Urothelium cell line (cell line): ENCODE measurements around the gene RNF169.

Experiments
- DNase-seq: peaks from one replicate; pipeline ENCODE4 v3.0.0; 2011; ENCODE audit warnings: low spot score, mixed read lengths
- FAIRE-seq: peaks from 2 replicates; lab custom pipeline; 2011; peaks lifted over from hg19 to GRCh38; lab: Jason Lieb, UNC

Gene RNF169, protein sequence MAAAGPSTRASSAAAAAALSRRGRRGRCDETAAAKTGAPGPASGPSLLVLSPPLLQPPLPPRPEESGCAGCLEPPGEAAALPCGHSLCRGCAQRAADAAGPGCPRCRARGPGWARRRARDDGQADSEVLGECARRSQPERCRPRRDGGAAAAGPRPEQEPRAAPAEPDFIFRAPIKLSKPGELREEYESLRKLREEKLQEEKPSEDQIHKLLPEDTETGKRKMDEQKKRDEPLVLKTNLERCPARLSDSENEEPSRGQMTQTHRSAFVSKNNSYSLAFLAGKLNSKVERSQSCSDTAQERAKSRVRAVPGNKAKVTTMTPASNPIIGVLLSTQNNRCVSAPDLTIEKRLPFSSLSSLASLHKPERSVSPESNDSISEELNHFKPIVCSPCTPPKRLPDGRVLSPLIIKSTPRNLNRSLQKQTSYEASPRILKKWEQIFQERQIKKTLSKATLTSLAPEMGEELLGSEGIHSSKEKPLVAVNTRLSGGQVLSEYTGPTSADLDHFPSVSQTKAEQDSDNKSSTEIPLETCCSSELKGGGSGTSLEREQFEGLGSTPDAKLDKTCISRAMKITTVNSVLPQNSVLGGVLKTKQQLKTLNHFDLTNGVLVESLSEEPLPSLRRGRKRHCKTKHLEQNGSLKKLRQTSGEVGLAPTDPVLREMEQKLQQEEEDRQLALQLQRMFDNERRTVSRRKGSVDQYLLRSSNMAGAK

DNA sequence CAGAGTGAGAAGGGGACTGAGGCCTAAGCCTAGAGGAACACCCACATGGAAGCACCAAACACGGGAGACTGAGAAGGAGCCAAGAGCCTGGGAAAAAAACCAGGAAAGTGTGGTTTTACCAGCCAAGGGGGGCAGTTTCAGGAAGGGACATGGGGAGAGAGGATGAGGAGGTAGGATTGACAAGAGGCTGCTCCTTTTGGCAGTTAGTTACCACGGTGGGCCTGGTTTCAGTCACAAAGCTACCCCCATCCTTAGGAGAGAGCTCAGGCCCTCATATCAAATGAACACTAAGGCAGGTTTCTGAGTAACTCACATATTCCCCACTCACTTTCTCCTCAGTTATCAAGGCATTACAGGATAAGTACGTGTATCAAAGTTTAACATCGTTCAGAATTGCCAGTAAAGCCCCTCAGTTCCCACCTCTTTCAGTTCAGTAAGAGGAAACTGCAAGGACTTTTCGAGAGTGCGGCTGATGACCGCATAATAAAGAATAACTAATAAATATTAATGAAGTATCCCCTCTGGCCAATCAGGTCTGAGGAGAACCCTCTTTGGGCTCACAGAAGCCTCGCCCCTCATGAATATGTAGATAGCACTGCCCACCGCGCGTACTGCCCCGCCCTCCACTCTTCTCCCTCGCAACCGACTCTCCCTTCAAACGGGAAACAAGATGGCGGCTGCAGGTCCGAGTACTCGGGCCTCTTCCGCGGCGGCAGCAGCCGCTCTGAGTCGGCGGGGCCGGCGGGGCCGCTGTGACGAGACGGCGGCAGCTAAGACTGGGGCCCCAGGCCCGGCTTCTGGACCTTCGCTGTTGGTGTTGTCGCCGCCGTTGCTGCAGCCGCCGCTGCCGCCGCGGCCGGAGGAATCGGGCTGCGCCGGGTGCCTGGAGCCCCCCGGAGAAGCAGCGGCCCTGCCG, at the start of gene RNF169:
RNF169 (plus strand) TSS at position 639 of the 916 bp plus-strand sequence; CDS start at position 671, 32 bp downstream.
- DNase-seq, result peak; percentile 97
- no peak for FAIRE-seq

DNA sequence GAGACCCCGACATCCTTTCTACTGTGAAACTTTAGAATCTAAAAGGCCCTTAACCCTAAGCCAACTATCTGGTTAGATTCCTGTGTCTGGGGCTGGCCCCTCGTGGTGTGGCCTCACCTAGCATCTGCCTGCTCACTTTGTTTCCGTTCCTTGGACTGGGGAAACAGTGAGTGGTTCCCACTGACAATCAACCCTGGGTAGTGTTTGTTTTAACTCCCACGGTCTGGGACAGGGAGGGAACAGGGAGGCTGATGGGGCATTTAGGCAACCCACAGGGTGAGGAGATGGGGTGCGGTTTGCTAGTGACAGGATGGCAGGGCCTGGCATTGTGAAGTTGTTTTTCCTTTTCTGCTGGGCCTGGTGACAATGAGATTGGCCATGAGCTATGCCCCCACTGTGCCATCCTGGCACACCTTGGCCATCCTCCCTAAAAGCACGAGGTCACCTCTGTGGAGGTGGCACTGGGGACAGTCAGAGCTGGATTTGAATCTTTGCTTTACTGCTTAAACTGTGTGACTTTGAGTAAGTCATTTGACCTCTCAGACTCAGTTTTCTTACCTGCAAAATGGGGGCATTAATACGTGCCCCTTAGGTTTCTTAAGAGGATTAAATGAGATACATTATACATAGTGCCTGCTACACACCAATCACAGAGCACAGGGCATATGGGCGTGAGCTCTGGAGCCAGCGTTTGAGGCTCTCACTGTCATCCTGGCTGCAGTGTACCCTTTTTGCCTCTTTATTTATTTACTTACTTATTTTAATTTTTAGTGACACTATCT, 48.8 kb upstream of the RNF169 start:
- DNase-seq, result no peak

DNA sequence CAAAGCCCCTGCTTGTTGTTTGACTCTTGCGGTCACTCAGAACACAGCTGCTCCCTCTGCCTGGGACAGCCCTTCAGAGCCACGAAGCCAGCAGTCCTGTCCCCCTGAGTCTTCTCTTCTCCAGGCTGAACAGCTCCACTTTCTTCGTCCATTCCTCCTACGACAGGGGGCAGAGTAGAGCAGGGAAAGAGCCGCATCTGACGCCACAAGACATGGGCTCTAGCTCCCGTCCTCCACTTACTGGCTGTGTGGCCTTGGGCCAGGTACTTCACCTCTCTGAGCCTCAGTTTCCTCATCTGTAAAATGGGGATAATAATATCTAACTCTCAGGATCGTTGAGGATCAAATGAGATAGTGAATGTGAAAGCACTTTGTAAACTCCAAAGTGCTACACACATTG, 47.3 kb upstream of the RNF169 start:
- FAIRE-seq (no peak), DNase-seq (no peak)

More for the DNA sequence above, 48.8 kb upstream of the RNF169 start:
- FAIRE-seq, result no peak

DNA sequence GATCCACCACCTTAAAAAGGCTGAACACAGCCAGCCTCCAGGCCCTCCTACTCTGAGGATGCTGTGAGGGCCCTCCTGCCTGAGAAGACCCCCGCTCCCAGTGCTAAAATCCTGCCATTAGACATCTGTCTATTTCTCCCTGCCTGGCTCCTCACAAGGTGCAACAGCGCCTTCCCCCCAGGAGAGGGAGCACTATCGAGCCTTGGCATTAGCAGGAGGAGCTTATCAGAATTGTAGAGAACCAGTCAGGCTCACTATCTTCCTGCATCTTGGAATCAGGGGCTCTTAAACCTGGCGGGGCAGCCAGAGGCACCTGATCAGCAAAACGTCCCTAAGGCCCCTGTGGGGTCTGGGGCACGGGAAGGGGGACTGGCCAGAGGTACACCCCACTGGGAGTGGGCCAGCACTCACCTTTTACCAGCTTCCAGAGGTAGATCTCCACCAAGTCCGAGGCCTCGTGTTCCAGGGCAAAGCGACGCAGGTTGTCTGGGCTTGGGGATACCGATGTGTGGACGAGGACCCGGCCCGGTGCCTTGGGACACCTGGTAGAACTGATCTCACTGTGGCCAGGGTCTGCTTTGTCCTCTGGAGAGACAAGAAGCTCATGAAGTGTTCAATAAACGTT, 46.2 kb upstream of the RNF169 start:
- FAIRE-seq (no peak), DNase-seq (peak; percentile 78)

DNA sequence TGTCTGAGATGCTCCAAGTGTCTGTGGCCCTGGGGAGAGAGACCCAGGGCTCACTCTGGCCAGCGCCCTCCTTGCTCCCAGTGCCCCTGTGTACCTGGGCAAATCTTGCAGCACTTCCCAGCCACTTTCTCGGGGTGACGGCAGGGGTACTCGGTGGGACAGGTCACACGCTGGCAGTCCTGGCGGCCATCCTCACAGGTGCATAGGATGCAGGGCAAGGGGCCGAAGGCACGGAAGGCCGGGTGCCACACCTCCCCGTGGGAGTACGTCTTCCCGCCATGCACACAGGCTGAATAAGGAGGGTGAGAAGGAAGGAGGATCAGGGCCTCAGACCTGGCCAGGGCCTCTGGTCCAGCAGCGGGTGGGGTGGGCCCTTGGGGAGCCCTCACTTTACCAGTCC, 45.4 kb upstream of the RNF169 start:
- FAIRE-seq (no peak), DNase-seq (no peak)

DNA sequence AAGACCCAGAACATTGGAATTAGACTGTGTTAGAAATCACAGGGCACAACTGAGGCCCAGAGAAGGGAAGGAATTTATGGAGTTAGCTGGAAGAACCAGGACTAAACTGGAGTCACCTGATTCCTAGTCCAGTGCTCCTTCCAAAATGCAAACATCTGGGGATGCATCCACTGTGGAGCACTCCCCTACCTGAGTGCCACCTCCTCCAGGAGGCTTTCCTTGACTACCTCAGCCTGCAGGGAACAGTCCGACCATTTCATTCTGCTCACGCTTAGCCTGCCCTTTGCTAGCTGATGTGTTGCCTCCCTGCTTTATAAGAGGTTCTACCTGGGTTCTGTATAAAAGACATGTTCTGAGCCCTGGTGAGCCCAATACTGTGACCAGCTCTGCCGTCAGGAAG, 41.5 kb upstream of the RNF169 start:
- FAIRE-seq (no peak), DNase-seq (no peak)

DNA sequence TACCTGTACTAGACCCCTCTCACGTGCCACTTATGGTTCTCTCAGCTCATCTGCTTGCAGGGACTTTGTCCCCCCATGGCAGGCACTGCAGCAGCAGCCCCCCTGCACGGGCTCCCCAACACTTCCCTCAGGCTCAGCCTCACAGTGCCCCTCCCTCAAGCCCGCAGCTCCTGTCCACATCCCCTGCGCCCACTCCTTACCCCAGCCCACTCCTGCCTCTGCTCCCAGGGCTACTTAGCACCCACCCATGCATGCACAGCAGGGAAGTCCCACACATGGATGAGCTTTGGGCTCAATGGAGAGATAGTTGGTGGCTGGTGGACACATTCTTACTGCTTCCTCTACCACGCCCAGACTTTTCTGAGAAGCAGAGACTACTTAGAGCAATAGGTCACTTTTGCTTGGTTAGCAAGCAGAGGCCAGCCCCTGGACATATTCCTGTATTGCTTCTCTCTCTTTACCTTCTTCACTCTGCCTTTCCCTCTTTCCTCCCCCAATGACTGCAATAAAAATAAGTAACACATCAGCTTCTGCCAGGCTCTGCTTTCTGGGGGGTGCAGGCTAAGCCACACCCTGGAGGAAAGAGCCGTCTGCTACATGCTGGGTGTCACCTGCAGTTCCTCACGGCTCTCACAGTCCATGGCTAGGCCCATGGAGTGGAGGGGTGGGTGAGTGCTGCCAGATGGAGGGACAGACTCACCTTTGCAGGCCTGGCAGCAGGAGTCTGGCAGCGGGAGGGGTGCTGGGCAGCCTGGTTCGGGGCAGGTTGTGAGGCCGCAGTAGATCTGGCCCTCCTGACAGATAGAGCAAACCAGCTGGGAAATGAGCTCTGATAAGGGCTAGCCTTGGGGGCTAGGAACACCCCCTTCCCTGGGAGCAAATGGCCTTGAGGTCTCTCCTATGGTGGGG, 40.8 kb upstream of the RNF169 start:
- no peak for FAIRE-seq
- no peak for DNase-seq

DNA sequence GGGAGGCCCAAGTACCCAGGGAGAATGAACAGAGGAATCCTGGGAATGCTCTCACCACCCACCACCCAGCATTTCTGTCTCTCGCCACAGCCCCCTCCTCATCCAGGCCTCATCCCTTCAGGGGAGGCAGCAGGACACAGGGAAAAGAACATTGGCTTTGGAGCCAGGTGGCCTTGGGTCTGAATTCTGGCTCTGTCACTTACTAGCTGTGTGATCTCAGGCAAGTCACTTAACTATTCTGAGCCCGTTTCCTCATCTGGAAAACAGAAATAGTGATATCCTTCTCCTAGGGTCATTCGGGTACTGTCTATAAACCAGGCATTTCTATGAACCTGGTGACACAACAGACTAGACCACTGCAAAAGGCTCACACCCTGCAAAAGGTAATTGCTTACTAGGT, 39.5 kb upstream of the RNF169 start:
- DNase-seq (no peak), FAIRE-seq (no peak)

DNA sequence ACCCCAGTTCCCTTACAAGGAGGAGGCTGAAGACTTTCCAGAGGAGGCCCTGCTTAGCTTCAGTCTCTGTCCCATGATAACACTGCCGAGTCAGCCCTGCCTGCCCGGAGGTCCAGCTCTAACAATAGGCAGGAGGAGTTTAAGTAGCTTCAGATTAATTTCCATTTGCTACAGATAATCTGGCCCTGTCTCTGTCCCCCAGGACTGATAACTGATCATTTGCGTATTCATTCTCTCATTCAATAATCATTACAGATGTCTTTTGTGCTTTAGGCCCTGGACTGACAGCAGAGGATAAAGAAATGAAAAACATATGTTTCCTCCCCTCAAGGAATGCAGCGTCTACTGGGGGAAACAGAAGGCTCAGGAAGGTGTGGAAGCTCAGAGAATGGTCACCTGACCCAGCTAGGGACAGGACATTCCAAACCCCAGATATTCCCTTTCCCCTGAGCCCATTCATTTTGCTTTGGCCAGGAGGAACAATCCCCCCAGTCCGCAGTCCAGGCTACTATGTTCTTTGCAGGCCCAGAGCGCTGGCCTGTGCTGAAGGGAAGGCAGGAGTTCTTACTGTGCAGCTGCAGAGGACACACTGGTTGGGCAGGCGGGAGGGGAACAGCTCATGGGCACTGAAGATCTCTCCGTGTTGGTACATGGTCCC, 38.2 kb upstream of the RNF169 start:
- FAIRE-seq (no peak), DNase-seq (no peak)

DNA sequence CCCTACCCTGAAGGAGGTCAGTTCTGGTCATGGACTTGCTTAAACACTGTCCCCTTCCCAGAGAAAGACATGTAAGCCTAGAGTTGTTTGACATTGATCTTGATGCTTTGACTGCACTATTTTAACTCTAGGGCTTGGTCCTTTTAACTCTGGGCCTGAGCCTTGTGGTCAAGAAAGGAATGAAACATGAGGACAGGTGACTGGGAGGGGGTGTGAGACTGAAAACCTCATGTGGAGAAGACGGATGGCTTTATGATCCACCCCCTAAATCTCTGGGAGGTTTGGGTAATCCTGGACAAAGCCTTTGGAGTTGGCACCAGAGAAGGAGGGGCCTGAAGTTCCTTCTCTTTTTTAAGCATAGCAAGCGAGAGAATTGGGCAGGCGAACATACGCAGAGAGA, 35.0 kb upstream of the RNF169 start:
- DNase-seq (no peak), FAIRE-seq (no peak)

DNA sequence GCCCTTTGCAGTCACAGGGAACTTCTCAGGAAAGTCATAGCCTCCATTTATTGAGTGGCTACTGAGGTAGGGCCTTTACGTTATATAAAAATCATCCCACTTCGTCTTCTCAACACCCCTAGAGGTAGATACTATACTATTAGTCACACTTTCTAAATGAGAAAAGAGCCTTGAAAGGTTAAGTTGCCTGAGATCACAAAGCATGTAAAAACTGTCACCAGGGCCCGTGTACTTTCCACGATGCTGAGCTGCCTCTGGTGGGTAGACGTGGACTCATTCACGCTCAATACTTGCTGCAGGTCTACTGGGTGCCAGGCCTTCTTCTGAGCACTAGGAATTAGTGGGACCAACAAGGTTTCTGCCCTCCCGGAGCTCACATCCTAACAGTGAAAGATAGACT, 33.7 kb upstream of the RNF169 start:
- no peak for FAIRE-seq
- no peak for DNase-seq

DNA sequence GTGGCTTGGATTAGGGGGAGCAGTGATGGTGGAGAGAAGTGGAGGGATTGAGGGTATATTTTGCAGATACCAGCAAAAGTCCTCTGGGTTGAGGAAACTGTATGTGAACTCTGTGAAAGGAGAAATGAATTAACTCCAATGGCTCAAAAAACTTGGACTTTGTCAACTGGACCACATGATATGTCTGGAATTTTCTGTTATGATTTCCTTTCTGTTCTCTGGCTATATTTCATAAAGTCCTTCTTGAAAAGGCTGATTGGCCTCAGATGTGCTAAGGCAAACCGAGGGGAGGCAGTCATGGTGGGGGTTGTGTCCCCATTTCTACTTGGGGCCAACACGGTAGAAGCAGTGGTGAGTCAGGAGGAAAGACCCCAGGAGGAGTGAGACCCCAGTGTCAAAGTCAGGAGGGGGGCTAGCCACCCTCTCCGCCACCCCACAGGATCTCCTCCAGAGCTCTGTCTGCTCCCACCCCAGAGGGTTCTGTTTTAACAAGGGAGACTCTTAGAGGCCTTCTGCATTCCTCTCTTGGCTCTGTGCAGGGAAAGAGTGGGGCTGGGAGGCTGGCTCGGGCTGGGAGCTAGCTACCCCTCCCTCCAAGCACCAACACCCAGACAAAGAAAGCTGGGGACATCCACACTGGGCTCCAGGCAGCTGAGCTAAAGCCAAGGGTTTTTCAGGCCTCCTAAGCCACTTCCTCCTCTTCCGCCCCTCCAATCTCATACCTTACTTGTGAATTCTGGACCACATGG, 31.3 kb upstream of the RNF169 start:
- DNase-seq, result no peak
- no peak for FAIRE-seq

DNA sequence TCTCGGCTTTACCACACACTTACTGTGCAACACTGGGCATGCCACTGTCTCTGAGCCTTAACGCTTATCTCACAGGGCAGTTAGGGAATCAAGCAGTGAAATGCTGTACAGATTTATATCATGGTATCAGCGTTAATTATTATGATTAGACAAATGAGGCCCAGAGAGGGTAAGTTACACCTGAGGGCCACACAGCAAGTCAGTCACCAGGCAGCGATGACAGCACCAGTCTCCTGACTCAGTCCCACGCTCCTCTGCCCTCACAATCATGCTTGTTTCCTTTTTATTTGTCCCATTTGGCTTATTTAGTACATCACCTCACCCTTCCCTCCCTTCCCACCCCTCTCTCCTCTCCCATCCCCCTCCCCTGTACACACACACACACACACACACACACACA, 29.6 kb upstream of the RNF169 start:
- no peak for DNase-seq
- FAIRE-seq, result no peak

DNA sequence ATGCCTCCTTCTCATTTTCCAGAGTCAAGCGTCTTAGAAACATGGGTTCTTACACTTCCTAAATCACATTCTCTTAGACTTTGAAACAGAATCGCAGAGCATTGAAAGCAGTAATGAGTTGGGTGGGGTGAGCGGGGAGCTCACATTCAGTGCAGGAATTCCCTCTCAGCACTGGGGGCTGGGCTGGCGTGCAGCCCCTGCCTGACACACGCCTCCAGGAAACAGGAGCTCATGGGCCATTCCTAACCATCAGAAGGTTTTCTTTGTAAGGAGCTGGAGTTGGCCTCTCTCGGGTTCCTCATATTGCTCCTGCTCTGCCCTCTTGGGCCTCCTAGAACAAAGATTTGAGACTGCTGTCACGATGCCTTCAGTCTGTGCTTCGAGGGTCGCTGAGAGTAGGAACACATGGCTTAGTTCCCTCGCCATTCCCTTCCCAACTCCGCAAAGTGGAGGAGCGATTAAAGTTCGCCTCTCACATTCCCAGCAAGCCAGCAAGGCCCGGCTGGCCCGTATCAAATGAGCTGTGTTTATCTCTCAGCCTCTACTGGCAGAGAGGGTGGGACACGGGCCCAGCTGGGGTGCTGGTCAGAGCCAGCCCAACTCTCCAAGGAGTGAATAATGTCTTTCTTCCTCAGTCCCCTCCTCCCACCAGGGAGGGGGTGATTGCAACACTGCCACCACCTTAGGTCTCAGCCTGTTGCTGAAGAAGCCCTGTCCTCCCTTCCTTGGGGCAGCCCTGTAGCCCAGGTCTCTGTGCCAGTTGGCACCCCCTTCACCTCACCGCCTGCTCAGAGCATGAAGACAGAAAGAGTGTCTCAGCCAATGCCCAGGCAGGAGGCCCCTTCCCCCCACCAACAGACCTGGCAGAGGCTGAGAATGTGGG, 27.8 kb upstream of the RNF169 start:
- DNase-seq (no peak), FAIRE-seq (no peak)

DNA sequence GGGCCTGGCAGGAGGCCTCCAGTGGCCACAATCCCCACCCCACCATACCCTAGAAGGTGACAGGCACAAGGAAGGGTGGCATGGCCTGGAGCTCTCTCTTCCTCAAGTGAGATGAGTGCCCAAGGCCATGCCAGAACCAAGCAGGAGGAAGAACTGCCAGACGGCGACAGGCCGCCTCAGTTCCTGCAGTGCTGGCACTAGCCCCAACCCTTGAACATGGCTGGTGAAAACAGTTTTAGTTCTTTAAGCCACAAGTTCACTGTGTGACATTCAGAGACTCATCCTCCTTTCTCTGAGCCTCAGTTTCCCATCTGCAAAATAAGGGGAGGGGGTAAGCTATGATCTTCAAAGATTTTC, 27.2 kb upstream of the RNF169 start:
- FAIRE-seq (no peak), DNase-seq (no peak)

DNA sequence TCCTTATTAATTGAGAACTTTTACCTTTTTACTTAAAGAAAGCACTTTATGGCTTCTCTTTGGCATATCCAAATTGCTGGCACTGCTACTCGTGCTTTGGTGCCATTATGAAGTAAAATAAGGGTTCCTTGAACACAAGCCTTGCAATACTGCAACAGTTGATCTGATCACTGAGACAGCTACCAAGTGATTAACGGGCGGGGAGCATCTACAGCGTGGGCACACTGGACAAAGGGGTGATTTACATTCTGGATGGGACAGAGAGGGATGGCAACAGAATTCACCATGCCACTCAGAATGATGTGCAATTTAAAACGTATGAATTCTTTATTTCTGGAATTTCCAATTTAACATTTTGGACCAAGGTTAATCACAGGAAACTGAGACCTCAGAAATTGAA, 25.1 kb upstream of the RNF169 start:
- no peak for DNase-seq
- no peak for FAIRE-seq

DNA sequence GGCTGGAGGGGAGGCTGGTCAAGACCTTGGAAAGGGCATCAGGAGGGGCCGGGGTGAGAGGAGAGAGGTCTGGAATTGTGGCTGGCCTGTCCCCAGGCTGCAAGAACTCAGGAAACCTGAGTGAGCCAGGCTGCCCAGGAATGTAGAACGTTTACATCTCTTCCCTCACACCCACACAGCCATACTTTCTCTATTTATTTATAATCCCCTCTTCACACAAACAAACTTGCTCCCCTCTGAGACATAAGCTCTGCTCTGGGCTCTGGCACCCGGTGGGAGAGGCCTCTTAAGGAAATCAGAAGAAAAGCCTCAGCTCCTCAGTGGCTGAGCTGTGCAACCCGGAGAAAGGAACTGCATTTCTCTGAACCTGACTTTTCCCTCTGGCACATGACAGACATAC, 22.9 kb upstream of the RNF169 start:
- FAIRE-seq, result no peak

More for the DNA sequence above, 22.9 kb upstream of the RNF169 start:
- no peak for DNase-seq
